Loucy (cell line): Measurements from ENCODE around the gene CTNND2.

ENCODE experiments used
- EZH2phosphoT487 ChIP-seq: fragments of 200-600 bp; IDR thresholded peaks from 2 replicates; pipeline ENCODE4 v1.6.1; 2018; ENCODE audit warnings: antibody characterized with exemption, mild to moderate bottlenecking, moderate library complexity, borderline replicate concordance
- TF ChIP-seq, protein P1 (sequence below): fragments of 200-600 bp; sonication (generic); conservative IDR thresholded peaks from 2 replicates; pipeline ENCODE4 v1.5.1; 2014; ENCODE audit warnings: mild to moderate bottlenecking, antibody characterized with exemption, low read length

DNA sequence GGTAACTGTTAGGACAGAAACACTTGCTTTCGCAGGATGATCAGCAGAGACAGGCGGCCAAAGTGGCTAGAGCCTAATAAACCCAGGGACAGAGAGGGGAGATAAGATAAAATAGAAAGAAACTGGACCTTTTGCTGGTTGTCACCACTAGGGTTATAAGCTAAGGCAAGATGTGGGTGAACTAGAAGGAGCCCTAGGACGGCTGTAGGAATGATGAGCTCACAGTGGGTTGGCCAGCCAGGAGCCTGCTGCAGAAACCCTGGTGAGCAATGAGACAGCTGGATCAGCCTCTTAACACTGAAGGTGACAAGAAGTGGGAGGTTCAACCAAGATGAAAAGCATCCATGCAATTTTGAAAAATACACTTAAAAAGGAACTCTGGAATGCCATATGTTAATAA lies 13.5 kb downstream of the CTNND2 start:
- TF ChIP-seq, protein P1, sequence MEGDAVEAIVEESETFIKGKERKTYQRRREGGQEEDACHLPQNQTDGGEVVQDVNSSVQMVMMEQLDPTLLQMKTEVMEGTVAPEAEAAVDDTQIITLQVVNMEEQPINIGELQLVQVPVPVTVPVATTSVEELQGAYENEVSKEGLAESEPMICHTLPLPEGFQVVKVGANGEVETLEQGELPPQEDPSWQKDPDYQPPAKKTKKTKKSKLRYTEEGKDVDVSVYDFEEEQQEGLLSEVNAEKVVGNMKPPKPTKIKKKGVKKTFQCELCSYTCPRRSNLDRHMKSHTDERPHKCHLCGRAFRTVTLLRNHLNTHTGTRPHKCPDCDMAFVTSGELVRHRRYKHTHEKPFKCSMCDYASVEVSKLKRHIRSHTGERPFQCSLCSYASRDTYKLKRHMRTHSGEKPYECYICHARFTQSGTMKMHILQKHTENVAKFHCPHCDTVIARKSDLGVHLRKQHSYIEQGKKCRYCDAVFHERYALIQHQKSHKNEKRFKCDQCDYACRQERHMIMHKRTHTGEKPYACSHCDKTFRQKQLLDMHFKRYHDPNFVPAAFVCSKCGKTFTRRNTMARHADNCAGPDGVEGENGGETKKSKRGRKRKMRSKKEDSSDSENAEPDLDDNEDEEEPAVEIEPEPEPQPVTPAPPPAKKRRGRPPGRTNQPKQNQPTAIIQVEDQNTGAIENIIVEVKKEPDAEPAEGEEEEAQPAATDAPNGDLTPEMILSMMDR = no peak
- no peak for TF ChIP-seq EZH2phosphoT487
